Measurements from ENCODE around the gene RTP1.
"Not testable (repeated sequence)": the region's sequence is repeated elsewhere in the genome, so short reads cannot be mapped to it uniquely, and the experiment has no call there.

Gene RTP1

DNA sequence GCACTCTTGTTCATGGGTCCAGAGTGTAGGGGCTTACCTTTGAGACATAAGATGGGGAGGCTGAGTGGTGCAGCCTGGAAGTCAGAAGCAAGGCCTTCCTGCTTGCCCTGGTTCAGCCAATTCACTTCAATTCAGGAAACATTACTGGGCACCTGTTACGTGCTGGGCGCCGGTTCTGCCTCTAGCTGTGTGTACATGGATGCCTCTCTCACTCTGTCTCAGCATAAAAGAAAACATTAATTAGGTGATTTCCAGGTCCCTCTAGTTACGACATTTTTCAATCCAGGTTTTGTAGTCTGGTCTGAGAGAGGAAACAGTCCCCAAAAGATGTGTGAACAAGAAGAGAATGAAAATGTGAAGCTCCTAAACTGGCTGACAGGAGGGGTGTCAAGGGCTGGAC is 1.2 kb downstream of the RTP1 start:
- Histone ChIP-seq H3K4me1 (ENCODE audit: insufficient read depth, insufficient read length) (no peaks in the 10 kb centered on the region), H3K4me3 (ENCODE audit: insufficient read length, low read depth) (no peak overlapping the region), H3K9ac (ENCODE audit: insufficient read length, low read depth) (no peak overlapping the region), H3K36me3 (ENCODE audit: insufficient read depth, insufficient read length, low read length) (no peaks in the 10 kb centered on the region), H3K27me3 (ENCODE audit: insufficient read depth, insufficient read length) (no peaks in the 10 kb centered on the region), H3K9me3 (ENCODE audit: insufficient read depth, low read length) (no peaks in the 10 kb centered on the region)
- no peak for TF ChIP-seq SUZ12 (IDR thresholded peaks at IDR 0.05; ENCODE audit: extremely low read depth, insufficient read depth, insufficient read length)
- DNase-seq (ENCODE audit: low read depth, low spot score): no peak

DNA sequence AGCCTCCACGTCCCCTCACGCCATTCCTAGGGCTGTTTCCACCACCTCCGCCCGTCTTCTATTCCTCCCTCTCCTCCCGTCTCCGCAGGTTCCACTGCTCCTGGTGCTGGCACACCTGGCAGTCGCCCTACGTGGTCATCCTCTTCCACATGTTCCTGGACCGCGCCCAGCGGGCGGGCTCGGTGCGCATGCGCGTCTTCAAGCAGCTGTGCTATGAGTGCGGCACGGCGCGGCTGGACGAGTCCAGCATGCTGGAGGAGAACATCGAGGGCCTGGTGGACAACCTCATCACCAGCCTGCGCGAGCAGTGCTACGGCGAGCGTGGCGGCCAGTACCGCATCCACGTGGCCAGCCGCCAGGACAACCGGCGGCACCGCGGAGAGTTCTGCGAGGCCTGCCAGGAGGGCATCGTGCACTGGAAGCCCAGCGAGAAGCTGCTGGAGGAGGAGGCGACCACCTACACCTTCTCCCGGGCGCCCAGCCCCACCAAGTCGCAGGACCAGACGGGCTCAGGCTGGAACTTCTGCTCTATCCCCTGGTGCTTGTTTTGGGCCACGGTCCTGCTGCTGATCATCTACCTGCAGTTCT is 2.3 kb downstream of the RTP1 start:
- H3K27me3 ChIP-seq (ENCODE audit: insufficient read depth, insufficient read length); DNase-seq (ENCODE audit: low read depth, low spot score); H3K36me3 ChIP-seq (ENCODE audit: insufficient read depth, insufficient read length, low read length); H3K4me3 ChIP-seq (ENCODE audit: insufficient read length, low read depth); H3K9me3 ChIP-seq (ENCODE audit: insufficient read depth, low read length); H3K9ac ChIP-seq (ENCODE audit: insufficient read length, low read depth); H3K4me1 ChIP-seq (ENCODE audit: insufficient read depth, insufficient read length): not testable (repeated sequence)

DNA sequence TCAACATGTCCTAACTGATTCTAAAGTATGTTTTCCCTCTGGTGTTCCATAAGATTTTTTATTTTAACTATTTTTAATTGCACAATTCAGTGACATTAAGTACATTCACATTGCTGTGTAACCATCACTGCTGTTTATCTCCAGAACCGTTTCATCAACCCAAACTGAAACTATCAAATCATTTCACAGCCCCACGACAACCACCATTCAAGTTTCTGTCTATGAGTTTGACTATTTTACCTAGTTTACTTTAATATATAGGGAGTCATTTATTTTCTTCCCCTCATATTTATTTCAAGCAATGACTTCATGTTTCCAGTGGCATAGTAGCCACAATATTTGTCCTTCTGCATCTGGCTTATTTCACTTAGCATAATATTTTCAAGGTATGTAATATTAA is 8.4 kb downstream of the RTP1 start:
- TF ChIP-seq SUZ12 (IDR thresholded peaks at IDR 0.05; ENCODE audit: extremely low read depth, insufficient read depth, insufficient read length) (no peak), ZNF274 (IDR thresholded peaks at IDR 0.05; ENCODE audit: low read depth, low read length) (no peak), YY1 (IDR thresholded peaks at IDR 0.05; ENCODE audit: insufficient read depth, insufficient read length) (no peak)
- no peak for DNase-seq (ENCODE audit: low read depth, low spot score)
- Histone ChIP-seq H3K27me3 (ENCODE audit: insufficient read depth, insufficient read length) (no peaks in the 10 kb centered on the region), H3K9me3 (ENCODE audit: insufficient read depth, low read length) (peaks cover 25% of the 10 kb centered on the region; the same call in 1 of the 2 replicates), H3K36me3 (ENCODE audit: insufficient read depth, insufficient read length, low read length) (no peaks in the 10 kb centered on the region), H3K4me1 (ENCODE audit: insufficient read depth, insufficient read length) (no peaks in the 10 kb centered on the region), H3K9ac (ENCODE audit: insufficient read length, low read depth) (no peak overlapping the region), H3K4me3 (ENCODE audit: insufficient read length, low read depth) (no peak overlapping the region)

DNA sequence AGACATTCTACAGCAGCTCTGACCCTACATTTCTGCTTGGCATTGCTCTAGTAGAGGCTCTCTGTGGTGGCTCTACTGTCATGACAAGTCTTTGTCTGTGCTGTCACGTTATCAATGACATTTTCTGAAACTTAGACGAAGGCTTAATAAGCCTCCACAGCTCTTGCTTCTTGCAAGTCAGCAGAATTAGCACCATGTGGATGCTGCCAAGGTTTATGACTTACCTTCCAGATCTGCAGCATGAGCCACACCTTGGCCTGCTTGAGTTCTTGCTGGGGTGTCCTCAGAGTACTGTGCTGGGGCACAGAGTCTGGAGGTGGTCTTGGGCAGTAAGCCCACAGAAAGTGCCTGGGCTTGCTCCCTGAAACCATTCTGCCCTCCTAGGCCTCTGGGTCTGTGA is 9.8 kb downstream of the RTP1 start:
- TF ChIP-seq SUZ12 (IDR thresholded peaks at IDR 0.05; ENCODE audit: extremely low read depth, insufficient read depth, insufficient read length) (no peak), YY1 (IDR thresholded peaks at IDR 0.05; ENCODE audit: insufficient read depth, insufficient read length) (no peak), ZNF274 (IDR thresholded peaks at IDR 0.05; ENCODE audit: low read depth, low read length) (no peak)
- Histone ChIP-seq H3K27me3 (ENCODE audit: insufficient read depth, insufficient read length) (no peaks in the 10 kb centered on the region), H3K9ac (ENCODE audit: insufficient read length, low read depth) (no peak overlapping the region), H3K4me3 (ENCODE audit: insufficient read length, low read depth) (no peak overlapping the region), H3K4me1 (ENCODE audit: insufficient read depth, insufficient read length) (no peaks in the 10 kb centered on the region), H3K9me3 (ENCODE audit: insufficient read depth, low read length) (peaks cover 25% of the 10 kb centered on the region; the same call in 1 of the 2 replicates), H3K36me3 (ENCODE audit: insufficient read depth, insufficient read length, low read length) (no peaks in the 10 kb centered on the region)
- DNase-seq (ENCODE audit: low read depth, low spot score): no peak

DNA sequence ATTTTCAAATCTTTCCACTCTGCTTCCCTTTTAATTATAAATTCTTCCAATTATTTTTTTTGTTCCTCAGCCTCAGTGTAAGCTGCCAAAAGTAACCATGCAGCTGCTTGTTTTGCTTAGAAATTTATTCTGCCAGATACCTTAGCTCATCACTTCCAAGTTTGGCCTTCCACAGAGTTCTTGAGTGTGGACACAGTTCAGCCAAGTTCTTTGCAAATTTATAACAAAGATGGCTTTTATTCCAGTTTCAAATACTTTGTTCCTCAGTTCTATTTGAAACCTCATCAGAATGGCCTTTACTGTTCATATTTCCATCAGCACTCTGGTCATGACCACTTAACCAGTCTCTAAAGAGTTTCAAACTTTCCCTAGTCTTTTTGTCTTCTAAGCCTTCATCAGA is 10.3 kb downstream of the RTP1 start:
- Histone ChIP-seq H3K9me3 (ENCODE audit: insufficient read depth, low read length) (peaks cover 25% of the 10 kb centered on the region; the same call in 1 of the 2 replicates), H3K9ac (ENCODE audit: insufficient read length, low read depth) (no peak overlapping the region), H3K27me3 (ENCODE audit: insufficient read depth, insufficient read length) (no peaks in the 10 kb centered on the region), H3K4me1 (ENCODE audit: insufficient read depth, insufficient read length) (no peaks in the 10 kb centered on the region), H3K4me3 (ENCODE audit: insufficient read length, low read depth) (no peak overlapping the region), H3K36me3 (ENCODE audit: insufficient read depth, insufficient read length, low read length) (no peaks in the 10 kb centered on the region)
- no peak for DNase-seq (ENCODE audit: low read depth, low spot score)
- TF ChIP-seq ZNF274 (IDR thresholded peaks at IDR 0.05; ENCODE audit: low read depth, low read length): no peak

DNA sequence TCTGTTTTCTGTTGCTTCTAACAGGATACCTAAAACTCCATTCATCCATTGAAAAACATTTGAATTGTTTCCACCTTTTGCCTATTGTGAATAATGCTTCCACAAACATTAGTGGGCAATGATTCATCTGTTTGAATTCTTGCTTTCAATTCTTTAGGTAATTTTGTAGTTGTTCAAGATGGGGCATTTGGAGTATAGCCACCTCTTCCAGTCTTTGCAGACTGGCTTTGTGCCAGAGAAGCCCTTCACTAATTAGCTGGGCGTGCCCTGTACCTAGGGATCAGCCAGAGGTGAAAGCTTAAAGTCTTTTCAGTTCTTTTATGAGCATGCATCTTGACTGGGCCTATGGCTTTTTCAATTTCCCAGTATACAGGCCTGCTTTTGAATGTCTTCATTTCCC is 10.9 kb downstream of the RTP1 start:
- Histone ChIP-seq H3K27me3 (ENCODE audit: insufficient read depth, insufficient read length) (no peaks in the 10 kb centered on the region), H3K9me3 (ENCODE audit: insufficient read depth, low read length) (peaks cover 25% of the 10 kb centered on the region; the same call in 1 of the 2 replicates), H3K4me3 (ENCODE audit: insufficient read length, low read depth) (no peak overlapping the region), H3K36me3 (ENCODE audit: insufficient read depth, insufficient read length, low read length) (no peaks in the 10 kb centered on the region), H3K4me1 (ENCODE audit: insufficient read depth, insufficient read length) (no peaks in the 10 kb centered on the region), H3K9ac (ENCODE audit: insufficient read length, low read depth) (no peak overlapping the region)
- no peak for DNase-seq (ENCODE audit: low read depth, low spot score)
- no peak for TF ChIP-seq SUZ12 (IDR thresholded peaks at IDR 0.05; ENCODE audit: extremely low read depth, insufficient read depth, insufficient read length)
- no peak for TF ChIP-seq YY1 (IDR thresholded peaks at IDR 0.05; ENCODE audit: insufficient read depth, insufficient read length)
- TF ChIP-seq ZNF274 (IDR thresholded peaks at IDR 0.05; ENCODE audit: low read depth, low read length): no peak

DNA sequence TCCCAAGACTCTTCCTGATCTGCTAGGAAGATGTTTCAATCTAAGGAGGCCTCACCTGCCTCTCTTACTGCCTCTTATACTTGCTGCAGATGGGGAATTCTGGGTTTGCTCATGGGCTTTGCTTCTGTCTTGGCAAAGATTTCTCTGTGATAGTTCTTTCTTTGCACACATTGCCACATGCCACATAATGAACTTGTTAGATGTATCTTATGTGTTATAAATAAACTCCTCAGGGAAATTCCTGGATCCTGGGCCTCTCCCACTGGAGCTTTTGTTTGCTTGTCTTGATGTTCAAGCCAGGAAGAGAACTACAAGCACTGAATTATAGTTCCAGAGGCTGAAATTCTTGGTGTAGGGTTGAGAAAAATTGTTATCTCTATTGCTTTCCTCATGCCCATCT is 12.2 kb downstream of the RTP1 start:
- Histone ChIP-seq H3K4me3 (ENCODE audit: insufficient read length, low read depth) (no peak overlapping the region), H3K9me3 (ENCODE audit: insufficient read depth, low read length) (peaks cover 25% of the 10 kb centered on the region; the same call in 1 of the 2 replicates), H3K36me3 (ENCODE audit: insufficient read depth, insufficient read length, low read length) (no peaks in the 10 kb centered on the region), H3K4me1 (ENCODE audit: insufficient read depth, insufficient read length) (no peaks in the 10 kb centered on the region), H3K9ac (ENCODE audit: insufficient read length, low read depth) (no peak overlapping the region), H3K27me3 (ENCODE audit: insufficient read depth, insufficient read length) (no peaks in the 10 kb centered on the region)
- TF ChIP-seq ZNF274 (IDR thresholded peaks at IDR 0.05; ENCODE audit: low read depth, low read length): no peak
- DNase-seq (ENCODE audit: low read depth, low spot score): no peak

DNA sequence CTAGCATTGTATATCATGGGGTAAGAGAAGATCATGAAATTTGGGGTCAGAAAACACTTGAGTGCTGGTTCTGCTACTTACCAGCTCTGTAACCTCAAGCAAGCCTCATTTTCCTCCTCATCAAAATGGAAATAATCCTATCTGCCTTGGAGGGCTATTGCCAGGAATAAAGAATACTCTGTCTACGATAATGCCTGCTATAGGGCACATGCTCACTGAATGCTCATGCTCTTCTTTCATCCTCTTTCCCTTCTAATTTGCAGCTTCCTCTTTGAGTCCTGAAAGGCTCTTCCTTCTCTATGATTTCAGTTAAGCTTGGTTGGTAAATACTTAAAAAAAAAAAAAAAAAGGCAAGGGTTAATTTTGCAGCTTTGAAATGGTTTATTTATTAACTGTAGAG is 12.8 kb downstream of the RTP1 start:
- Histone ChIP-seq H3K9ac (ENCODE audit: insufficient read length, low read depth) (no peak overlapping the region), H3K9me3 (ENCODE audit: insufficient read depth, low read length) (peaks cover 25% of the 10 kb centered on the region; the same call in 1 of the 2 replicates), H3K27me3 (ENCODE audit: insufficient read depth, insufficient read length) (no peaks in the 10 kb centered on the region), H3K4me3 (ENCODE audit: insufficient read length, low read depth) (no peak overlapping the region), H3K36me3 (ENCODE audit: insufficient read depth, insufficient read length, low read length) (no peaks in the 10 kb centered on the region), H3K4me1 (ENCODE audit: insufficient read depth, insufficient read length) (no peaks in the 10 kb centered on the region)
- no peak for TF ChIP-seq YY1 (IDR thresholded peaks at IDR 0.05; ENCODE audit: insufficient read depth, insufficient read length)
- no peak for TF ChIP-seq ZNF274 (IDR thresholded peaks at IDR 0.05; ENCODE audit: low read depth, low read length)
- TF ChIP-seq SUZ12 (IDR thresholded peaks at IDR 0.05; ENCODE audit: extremely low read depth, insufficient read depth, insufficient read length): no peak
- DNase-seq (ENCODE audit: low read depth, low spot score): no peak
